Lower leg skin (tissue), 4 donors: Measurements from ENCODE around the gene RPGR. TPM values are rescaled to one million over a fixed set of nuclear protein-coding genes. Genes with fewer than 3 reads are reported as not detected.

Experiments
- DNase-seq, 2 donors: peaks; one replicate each; pipeline ENCODE4 v3.0.0-alpha.2; 2019; ENCODE audit warnings: low spot score in 2 of 2
- H3K4me3 ChIP-seq: fragments of 200-600 bp; sonication (generic); 2 replicates; pipeline ENCODE4 v1.5.1; 2017; ENCODE audit warnings: mild to moderate bottlenecking, low read depth; ENCODE audit not compliant: poor library complexity, severe bottlenecking
- POLR2A ChIP-seq, 2 donors: fragments of 450-650 bp; IDR thresholded peaks; one replicate each; pipeline ENCODE4 v1.6.1; 2016 to 2017; ENCODE audit warnings: antibody characterized with exemption in 2 of 2, mild to moderate bottlenecking in 1 of 2, moderate library complexity in 1 of 2
- WGBS, 2 donors: methylation state at CpG; one replicate each; pipeline ENCODE4 v1.1.5; 2018; 5-methylcytosine and 5-hydroxymethylcytosine counted together
- intact Hi-C: fragments of 100-400 bp; cut with DNase I; formaldehyde crosslinking; loops from one replicate; pipeline ENCODE4 v1.15.0; 2023; ENCODE audit warnings: low total_unique reads
- total RNA-seq, 4 donors: library from RNA; depleted of rRNA; stranded (reverse); fragments of >200 nt; gene quantifications; one replicate each; pipeline ENCODE4 v1.1.0, GENCODE V29; 2016
- TF ChIP-seq, protein P1 (sequence below), 3 donors: fragments of 450-650 bp; IDR thresholded peaks; one replicate each; pipeline ENCODE4 v1.5.1; 2016; ENCODE audit warnings: antibody characterized with exemption in 3 of 3, mild to moderate bottlenecking in 3 of 3, moderate library complexity in 2 of 3

The RPGR gene
- total RNA-seq, 4 donors from 2014 or later: 4.1 to 33.4 (median 19.4) TPM

GRCh38 chrX:38341442-38341841 is 14.1 kb upstream of the RPGR start:
- H3K4me3 ChIP-seq: no peak overlapping the region
- intact Hi-C loops: no loop called here
- 75 to 76% methylated on average over 3 of the region's 3 CpGs for WGBS, 2 donors
- no peak for DNase-seq
- TF ChIP-seq POLR2A (IDR thresholded peaks at IDR 0.05): no peak

GRCh38 chrX:38336538-38337240 is 9.4 kb upstream of the RPGR start:
- intact Hi-C loops: no loop called here
- WGBS, 2 donors: 62 to 70% methylated on average over 5 of the region's 5 CpGs
- no peak for TF ChIP-seq POLR2A (IDR thresholded peaks at IDR 0.05)
- TF ChIP-seq, protein P1, sequence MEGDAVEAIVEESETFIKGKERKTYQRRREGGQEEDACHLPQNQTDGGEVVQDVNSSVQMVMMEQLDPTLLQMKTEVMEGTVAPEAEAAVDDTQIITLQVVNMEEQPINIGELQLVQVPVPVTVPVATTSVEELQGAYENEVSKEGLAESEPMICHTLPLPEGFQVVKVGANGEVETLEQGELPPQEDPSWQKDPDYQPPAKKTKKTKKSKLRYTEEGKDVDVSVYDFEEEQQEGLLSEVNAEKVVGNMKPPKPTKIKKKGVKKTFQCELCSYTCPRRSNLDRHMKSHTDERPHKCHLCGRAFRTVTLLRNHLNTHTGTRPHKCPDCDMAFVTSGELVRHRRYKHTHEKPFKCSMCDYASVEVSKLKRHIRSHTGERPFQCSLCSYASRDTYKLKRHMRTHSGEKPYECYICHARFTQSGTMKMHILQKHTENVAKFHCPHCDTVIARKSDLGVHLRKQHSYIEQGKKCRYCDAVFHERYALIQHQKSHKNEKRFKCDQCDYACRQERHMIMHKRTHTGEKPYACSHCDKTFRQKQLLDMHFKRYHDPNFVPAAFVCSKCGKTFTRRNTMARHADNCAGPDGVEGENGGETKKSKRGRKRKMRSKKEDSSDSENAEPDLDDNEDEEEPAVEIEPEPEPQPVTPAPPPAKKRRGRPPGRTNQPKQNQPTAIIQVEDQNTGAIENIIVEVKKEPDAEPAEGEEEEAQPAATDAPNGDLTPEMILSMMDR (IDR thresholded peaks at IDR 0.05): no peak
- no peak for DNase-seq
- H3K4me3 ChIP-seq: no peak overlapping the region

- intact Hi-C loops: no loop called here
- no peak overlapping the region for H3K4me3 ChIP-seq
- TF ChIP-seq, protein P1 (IDR thresholded peaks at IDR 0.05): no peak
- no peak for TF ChIP-seq POLR2A (IDR thresholded peaks at IDR 0.05)
- DNase-seq: no peak
Observed at GRCh38 chrX:38335382-38335781, 8.1 kb upstream of the RPGR start.

DNA sequence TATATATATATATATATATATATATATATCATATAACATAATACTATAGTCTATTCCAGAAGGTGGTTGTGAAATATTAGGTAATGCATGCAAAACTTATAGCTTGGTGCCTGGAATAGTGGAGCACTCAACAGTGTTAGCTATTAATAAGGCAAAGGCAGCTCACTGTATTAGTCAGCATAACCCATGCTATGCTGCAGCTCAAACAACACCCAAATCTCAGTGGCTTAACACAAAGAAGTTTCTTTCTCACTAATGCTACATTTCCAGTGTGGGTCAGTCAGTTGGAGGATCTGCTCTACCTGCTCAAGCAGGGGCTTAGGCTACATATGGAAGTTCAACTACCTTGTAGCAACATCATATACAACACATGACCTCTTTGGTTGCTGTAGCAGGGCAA is 5.2 kb upstream of the RPGR start:
- TF ChIP-seq, protein P1 (IDR thresholded peaks at IDR 0.05): no peak
- no peak for TF ChIP-seq POLR2A (IDR thresholded peaks at IDR 0.05)
- no peak for DNase-seq
- intact Hi-C loops: no loop called here
- H3K4me3 ChIP-seq: no peak overlapping the region

DNA sequence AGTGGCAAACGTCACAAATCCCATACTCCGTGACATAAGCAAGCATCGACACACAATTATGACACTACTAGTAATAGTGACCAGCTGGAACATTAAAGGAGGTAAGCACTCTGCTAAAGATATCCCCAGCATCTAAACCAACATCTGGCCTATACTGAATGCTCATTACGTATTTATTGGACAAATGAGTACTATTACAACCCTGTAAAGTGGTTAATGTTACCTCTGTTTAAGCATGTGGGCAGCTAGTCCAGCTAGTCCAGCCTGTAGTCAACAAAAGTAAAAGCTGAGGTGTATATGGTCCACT is 419 bp upstream of the RPGR start:
- 25 to 75% methylated on average over 1 to 2 of the region's 4 CpGs for WGBS, 2 donors
- no peak for DNase-seq
- H3K4me3 ChIP-seq: no peak overlapping the region
- intact Hi-C loops: no loop called here
- TF ChIP-seq, protein P1 (IDR thresholded peaks at IDR 0.05): no peak
- TF ChIP-seq POLR2A (IDR thresholded peaks at IDR 0.05): no peak

GRCh38 chrX:38326086-38326485 is 1.2 kb downstream of the RPGR start:
- H3K4me3 ChIP-seq: no peak overlapping the region
- TF ChIP-seq, protein P1 (IDR thresholded peaks at IDR 0.05): no peak
- TF ChIP-seq POLR2A (IDR thresholded peaks at IDR 0.05): no peak
- intact Hi-C loops: no loop called here
- no peak for DNase-seq
- 55 to 60% methylated on average over 3 of the region's 3 CpGs for WGBS, 2 donors
